ENCODE data around the gene TNKS1BP1. TPM values are rescaled to one million over a fixed set of nuclear protein-coding genes. Genes with fewer than 3 reads are reported as not detected.

The TNKS1BP1 gene
- total and polyA plus RNA-seq, 2 of the 8 experiments (the other 6 are each of a cell fraction or from before 2014, with no cell fraction given), result 50.0 to 122 TPM

GRCh38 chr11:57315491-57315890, 9.3 kb downstream of the TNKS1BP1 start (continued):
- no peak for TF ChIP-seq CTCF (IDR thresholded peaks at IDR 0.05; ENCODE audit: control extremely low read depth in 1 of 3, insufficient read depth in 1 of 3, low read depth in 1 of 3, low read length in 3 of 3)
